Smooth muscle cell (in vitro differentiated cells): ENCODE measurements around the gene IL1RL1. TPM values are rescaled to one million over a fixed set of nuclear protein-coding genes. Genes with fewer than 3 reads are reported as not detected.

Experiments
- DNase-seq: peaks from one replicate; lab custom pipeline; 2025; ENCODE audit not compliant: unreplicated experiment; lab: John Stamatoyannopoulos, UW
- H2AFZ ChIP-seq: fragments of 200-600 bp; sonication (generic); 2 replicates; pipeline ENCODE4 v1.6.0; 2016; ENCODE audit warnings: antibody characterized with exemption, low read depth, mild to moderate bottlenecking
- H3F3A ChIP-seq: fragments of 200-600 bp; sonication (generic); 2 replicates; pipeline ENCODE4 v1.6.0; 2017; ENCODE audit warnings: antibody characterized with exemption, low read depth
- H3K27ac ChIP-seq: fragments of 200-600 bp; sonication (generic); 2 replicates; pipeline ENCODE4 v1.5.1; 2016; ENCODE audit warnings: low read depth, mild to moderate bottlenecking
- H3K27me3 ChIP-seq: fragments of 200-600 bp; sonication (generic); 2 replicates; pipeline ENCODE4 v1.6.1; 2016; ENCODE audit warnings: low read depth, mild to moderate bottlenecking
- H3K36me3 ChIP-seq: fragments of 200-600 bp; sonication (generic); 2 replicates; pipeline ENCODE4 v1.5.1; 2016; ENCODE audit warnings: low read depth
- H3K4me1 ChIP-seq: fragments of 200-600 bp; sonication (generic); 2 replicates; pipeline ENCODE4 v1.5.1; 2016; ENCODE audit warnings: low read depth
- H3K4me2 ChIP-seq: fragments of 200-600 bp; sonication (generic); 2 replicates; pipeline ENCODE4 v1.6.0; 2016; ENCODE audit warnings: mild to moderate bottlenecking
- H3K4me3 ChIP-seq: fragments of 200-600 bp; sonication (generic); 2 replicates; pipeline ENCODE4 v1.5.1; 2016; ENCODE audit warnings: mild to moderate bottlenecking
- H3K79me2 ChIP-seq: fragments of 200-600 bp; sonication (generic); 2 replicates; pipeline ENCODE4 v1.6.0; 2016; ENCODE audit warnings: low read depth, mild to moderate bottlenecking
- H3K9ac ChIP-seq: fragments of 200-600 bp; sonication (generic); 2 replicates; pipeline ENCODE4 v1.6.0; 2016; ENCODE audit warnings: low read depth
- H3K9me3 ChIP-seq: fragments of 200-600 bp; sonication (generic); replicated peaks from 2 replicates; pipeline ENCODE4 v1.5.1; 2016; ENCODE audit warnings: low read depth
- H4K20me1 ChIP-seq: fragments of 200-600 bp; sonication (generic); 2 replicates; pipeline ENCODE4 v1.6.0; 2016; ENCODE audit warnings: low read depth
- WGBS: methylation state at CpG from one replicate; pipeline ENCODE4 v1.1.7; 2016; ENCODE audit warnings: low lambda C conversion rate; 5-methylcytosine and 5-hydroxymethylcytosine counted together
- polyA plus RNA-seq: library from polyadenylated mRNA; unstranded; fragments of >200 nt; fragmentation: Nextera tagmentation; extraction: Ambion mirVana; gene quantifications from 2 replicates; pipeline ENCODE4 v1.2.1, GENCODE V29; 2016
- total RNA-seq: library from RNA; depleted of rRNA; stranded (reverse); fragments of >200 nt; gene quantifications from 2 replicates; pipeline ENCODE4 v1.2.3, GENCODE V29; 2014
- TF ChIP-seq, protein P1 (sequence below): fragments of 200-600 bp; sonication (generic); IDR thresholded peaks from 2 replicates; pipeline ENCODE4 v1.5.1; 2017; ENCODE audit warnings: borderline replicate concordance, mild to moderate bottlenecking, antibody characterized with exemption; ENCODE audit not compliant: insufficient read depth, poor library complexity, severe bottlenecking

The IL1RL1 gene
- total and polyA plus RNA-seq, 2 experiments from 2014 or later: 1.6 to 1.8 TPM

DNA sequence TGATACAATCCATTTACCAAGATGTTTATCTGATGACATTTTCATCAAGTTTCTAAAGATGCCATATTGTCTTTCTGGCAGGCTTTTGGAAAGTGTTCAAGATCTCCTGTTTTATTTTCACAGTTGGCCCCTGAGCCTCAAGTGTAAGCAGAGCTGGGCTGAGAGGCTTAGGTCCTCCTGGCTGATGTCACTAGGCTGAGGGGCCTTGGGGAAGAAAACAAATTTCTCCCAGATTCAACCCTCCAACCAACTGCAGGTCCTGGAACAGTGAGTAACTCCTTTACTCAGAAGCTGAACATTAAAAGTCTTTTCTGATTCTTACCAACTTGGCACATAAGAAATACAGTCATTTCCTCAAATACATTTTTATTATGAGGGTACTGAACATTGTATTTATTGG is 14.9 kb upstream of the IL1RL1 start:
- Histone ChIP-seq H3K36me3 (no peaks in the 10 kb centered on the region), H3K27ac (no peak overlapping the region), H3F3A (no peaks in the 10 kb centered on the region), H3K9me3 (no peaks in the 10 kb centered on the region), H3K79me2 (no peaks in the 10 kb centered on the region), H4K20me1 (no peaks in the 10 kb centered on the region), H3K27me3 (peaks cover 13% of the 10 kb centered on the region), H3K4me2 (no peak overlapping the region), H3K9ac (no peak overlapping the region), H2AFZ (no peak overlapping the region), H3K4me1 (no peaks in the 10 kb centered on the region), H3K4me3 (no peak overlapping the region)
- DNase-seq: no peak
- TF ChIP-seq, protein P1, sequence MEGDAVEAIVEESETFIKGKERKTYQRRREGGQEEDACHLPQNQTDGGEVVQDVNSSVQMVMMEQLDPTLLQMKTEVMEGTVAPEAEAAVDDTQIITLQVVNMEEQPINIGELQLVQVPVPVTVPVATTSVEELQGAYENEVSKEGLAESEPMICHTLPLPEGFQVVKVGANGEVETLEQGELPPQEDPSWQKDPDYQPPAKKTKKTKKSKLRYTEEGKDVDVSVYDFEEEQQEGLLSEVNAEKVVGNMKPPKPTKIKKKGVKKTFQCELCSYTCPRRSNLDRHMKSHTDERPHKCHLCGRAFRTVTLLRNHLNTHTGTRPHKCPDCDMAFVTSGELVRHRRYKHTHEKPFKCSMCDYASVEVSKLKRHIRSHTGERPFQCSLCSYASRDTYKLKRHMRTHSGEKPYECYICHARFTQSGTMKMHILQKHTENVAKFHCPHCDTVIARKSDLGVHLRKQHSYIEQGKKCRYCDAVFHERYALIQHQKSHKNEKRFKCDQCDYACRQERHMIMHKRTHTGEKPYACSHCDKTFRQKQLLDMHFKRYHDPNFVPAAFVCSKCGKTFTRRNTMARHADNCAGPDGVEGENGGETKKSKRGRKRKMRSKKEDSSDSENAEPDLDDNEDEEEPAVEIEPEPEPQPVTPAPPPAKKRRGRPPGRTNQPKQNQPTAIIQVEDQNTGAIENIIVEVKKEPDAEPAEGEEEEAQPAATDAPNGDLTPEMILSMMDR: no peak

DNA sequence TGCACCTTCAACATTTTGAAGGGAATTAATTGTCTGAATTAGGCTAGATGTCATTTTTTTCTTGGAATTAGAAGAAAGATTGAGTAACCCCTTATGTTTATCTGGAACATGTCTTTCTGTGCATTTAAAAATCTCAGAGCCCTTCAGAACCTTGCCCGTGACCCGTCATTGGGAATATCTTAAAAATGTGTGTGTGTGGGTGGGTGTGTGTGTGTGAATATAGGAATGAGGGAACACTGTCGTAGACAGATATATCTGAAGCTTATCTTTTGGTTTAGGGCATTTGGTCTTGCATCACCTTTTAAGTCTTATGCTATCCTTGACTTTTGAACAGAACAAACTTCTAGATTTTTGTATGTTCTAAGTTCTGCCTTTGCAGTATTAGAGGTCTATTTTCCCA is 13.5 kb upstream of the IL1RL1 start:
- Histone ChIP-seq H4K20me1 (no peaks in the 10 kb centered on the region), H3K9ac (no peak overlapping the region), H3K4me2 (peak overlapping the region; percentile 59), H3K4me3 (no peak overlapping the region), H3K9me3 (no peaks in the 10 kb centered on the region), H2AFZ (no peak overlapping the region), H3F3A (no peaks in the 10 kb centered on the region), H3K27me3 (peaks cover 8% of the 10 kb centered on the region), H3K79me2 (no peaks in the 10 kb centered on the region), H3K36me3 (no peaks in the 10 kb centered on the region), H3K27ac (peak overlapping the region; percentile 3), H3K4me1 (no peaks in the 10 kb centered on the region)
- TF ChIP-seq, protein P1: no peak
- no peak for DNase-seq
- 23% methylated on average over 3 of the region's 3 CpGs for WGBS

DNA sequence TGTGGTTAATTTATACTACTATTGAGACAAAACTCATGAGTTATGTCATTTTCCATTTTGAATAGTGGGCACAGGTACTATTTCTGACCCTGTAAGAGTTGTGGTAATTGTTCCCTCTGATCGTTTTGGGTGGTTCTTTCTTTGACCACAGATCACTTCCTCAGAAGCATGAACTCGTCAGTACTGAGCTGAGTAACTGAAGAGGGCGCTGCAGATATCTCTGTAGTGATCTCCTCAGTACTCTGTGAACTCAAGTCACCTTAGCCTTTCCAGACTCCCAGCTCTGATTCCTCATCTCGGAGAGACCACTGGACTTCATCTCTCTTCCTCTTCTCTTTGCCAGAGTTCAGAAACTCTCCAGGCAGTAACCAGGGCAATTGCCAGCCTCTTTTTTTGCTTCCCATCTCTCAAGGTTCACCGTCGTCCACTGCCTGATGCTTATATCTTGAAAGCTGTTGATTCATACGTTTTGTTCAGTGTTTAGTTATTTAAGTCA is 9.4 kb upstream of the IL1RL1 start:
- Histone ChIP-seq H3K27me3 (peaks cover 8% of the 10 kb centered on the region), H3F3A (no peaks in the 10 kb centered on the region), H3K79me2 (no peaks in the 10 kb centered on the region), H3K36me3 (no peaks in the 10 kb centered on the region), H3K4me2 (peak overlapping the region; percentile 12), H4K20me1 (no peaks in the 10 kb centered on the region), H3K9me3 (no peaks in the 10 kb centered on the region), H3K9ac (no peak overlapping the region), H3K27ac (no peak overlapping the region), H2AFZ (peak overlapping the region; percentile 10), H3K4me3 (no peak overlapping the region), H3K4me1 (no peaks in the 10 kb centered on the region)
- no peak for DNase-seq
- TF ChIP-seq, protein P1: peak; percentile 21
- WGBS: 25% methylated on average over 7 of the region's 7 CpGs

DNA sequence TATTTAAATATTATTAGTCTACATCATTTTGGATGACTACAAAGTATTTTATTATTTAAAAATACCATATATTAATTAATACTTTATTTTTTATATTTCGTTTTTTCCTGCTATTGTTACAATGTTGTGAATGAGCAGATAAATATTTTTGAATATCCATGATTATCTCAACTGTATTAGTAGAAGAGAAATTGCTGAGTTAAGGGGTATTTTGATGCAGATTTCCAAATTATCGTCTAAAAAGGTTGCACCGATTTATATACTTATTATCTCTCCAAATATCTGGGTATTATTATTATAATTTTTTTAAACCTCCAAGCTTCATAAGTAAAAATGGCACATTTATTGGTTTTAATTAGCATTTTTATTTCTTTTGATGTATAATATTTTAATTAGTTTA is 8.9 kb upstream of the IL1RL1 start:
- H3K79me2 ChIP-seq: no peaks in the 10 kb centered on the region
- no peak overlapping the region for H3K4me2 ChIP-seq
- peaks cover 8% of the 10 kb centered on the region for H3K27me3 ChIP-seq
- no peaks in the 10 kb centered on the region for H3F3A ChIP-seq
- H4K20me1 ChIP-seq: no peaks in the 10 kb centered on the region
- H3K4me1 ChIP-seq: no peaks in the 10 kb centered on the region
- no peaks in the 10 kb centered on the region for H3K9me3 ChIP-seq
- no peak overlapping the region for H3K4me3 ChIP-seq
- TF ChIP-seq, protein P1: no peak
- no peaks in the 10 kb centered on the region for H3K36me3 ChIP-seq
- 79% methylated on average over 3 of the region's 3 CpGs for WGBS
- no peak overlapping the region for H3K9ac ChIP-seq
- no peak overlapping the region for H2AFZ ChIP-seq
- DNase-seq: no peak
- no peak overlapping the region for H3K27ac ChIP-seq
